ENCODE results near the gene LARP1. TPM values are rescaled to one million over a fixed set of nuclear protein-coding genes. Genes with fewer than 3 reads are reported as not detected.

LARP1 gene
- total RNA-seq, 1 experiment from 2014 or later: 290 TPM

DNA sequence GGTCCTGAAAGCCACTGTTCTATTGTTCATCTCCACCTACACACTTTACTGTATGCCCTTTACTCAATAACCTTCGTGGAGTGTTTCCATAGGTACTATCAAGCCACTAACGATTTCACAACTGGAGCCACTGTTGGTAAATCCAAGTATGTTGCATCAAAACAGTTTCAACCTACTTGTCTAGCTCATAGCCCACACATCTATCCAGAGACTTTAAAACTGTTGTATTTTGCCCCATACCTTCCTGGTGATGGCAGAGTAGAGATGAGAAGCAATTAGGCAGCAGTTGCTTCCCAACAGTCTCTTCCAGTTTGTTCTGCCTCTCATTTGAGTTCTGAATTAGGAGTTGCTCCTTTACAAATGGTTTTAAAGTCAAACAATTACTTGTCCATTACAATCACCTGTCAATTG, 94.6 kb downstream of the LARP1 start:
- intact Hi-C loops (cut with micrococcal nuclease; ENCODE audit: unreplicated experiment): loop anchor here (10.0 kb wide), 1 partner anchor 405 kb away; the partner anchor contains the start of gene SAP30L
- no peaks in the 10 kb centered on the region for H4K20me1 ChIP-seq (ENCODE audit: insufficient read depth)
- H3F3A ChIP-seq (ENCODE audit: insufficient read depth, low read depth): no peaks in the 10 kb centered on the region; the same call in 1 of the 2 replicates
- no peak overlapping the region for H3K4me2 ChIP-seq
- no peaks in the 10 kb centered on the region for H3K4me1 ChIP-seq (replicated peaks; ENCODE audit: insufficient read depth)
- no peaks in the 10 kb centered on the region for H3K9me3 ChIP-seq (ENCODE audit: insufficient read depth, low read depth)
- H3K79me2 ChIP-seq (ENCODE audit: low read depth): no peaks in the 10 kb centered on the region
- no peaks in the 10 kb centered on the region for H3K36me3 ChIP-seq (ENCODE audit: low read depth)
- no TSS peak for BruUV-seq (replicated peaks)
- no peak overlapping the region for H2AFZ ChIP-seq
- ChIA-PET POLR2A (ENCODE audit: unreplicated experiment) (no interaction called here), CTCF (no interaction called here)
- H3K27ac ChIP-seq: no peak overlapping the region
- no peak for TF ChIP-seq CTCF (conservative IDR thresholded peaks at IDR 0.05)
- TF ChIP-seq EZH2 (IDR thresholded peaks at IDR 0.05; ENCODE audit: low read depth): no peak
- H3K27me3 ChIP-seq (ENCODE audit: insufficient read depth, low read depth): no peaks in the 10 kb centered on the region
- no peak for DNase-seq
- H3K4me3 ChIP-seq: no peak overlapping the region
- no peaks in the 10 kb centered on the region for H3K9me2 ChIP-seq (ENCODE audit: insufficient read depth)

- Histone ChIP-seq H3K4me1 (replicated peaks; ENCODE audit: insufficient read depth) (no peaks in the 10 kb centered on the region), H3K79me2 (ENCODE audit: low read depth) (no peaks in the 10 kb centered on the region), H3K36me3 (ENCODE audit: low read depth) (no peaks in the 10 kb centered on the region), H3K27me3 (ENCODE audit: insufficient read depth, low read depth) (no peaks in the 10 kb centered on the region), H3K4me2 (no peak within 1 kb of the TSS), H3K4me3 (no peak within 1 kb of the TSS), H3K9me3 (ENCODE audit: insufficient read depth, low read depth) (no peaks in the 10 kb centered on the region), H3K27ac (no peak within 1 kb of the TSS), H3F3A (ENCODE audit: insufficient read depth, low read depth) (no peaks in the 10 kb centered on the region; the same call in 1 of the 2 replicates), H4K20me1 (ENCODE audit: insufficient read depth) (no peaks in the 10 kb centered on the region), H3K9me2 (ENCODE audit: insufficient read depth) (no peaks in the 10 kb centered on the region), H2AFZ (no peak within 1 kb of the TSS)
- POLR2A ChIA-PET (ENCODE audit: unreplicated experiment): no interaction called here
- no peak for DNase-seq
- no TSS peak for BruUV-seq (replicated peaks)
- CTCF ChIA-PET: no interaction called here
- TF ChIP-seq EZH2 (IDR thresholded peaks at IDR 0.05; ENCODE audit: low read depth) (no peak), CTCF (conservative IDR thresholded peaks at IDR 0.05) (no peak)
- intact Hi-C loops (cut with micrococcal nuclease; ENCODE audit: unreplicated experiment): loop anchor here (10.0 kb wide), 1 partner anchor 406 kb away; the partner anchor contains the start of gene SAP30L
Measured at GRCh38 chr5:154850255-154851062, 95.3 kb downstream of the LARP1 start, which contains the start of gene FAXDC2. FAXDC2 (minus strand) TSS chr5:154850603; CDS start chr5:154838178, 12,425 bp downstream.

GRCh38 chr5:154851351-154851750, 96.2 kb downstream of the LARP1 start:
- intact Hi-C loops (cut with micrococcal nuclease; ENCODE audit: unreplicated experiment): loop anchor here (10.0 kb wide), 1 partner anchor 407 kb away; the partner anchor contains the start of gene SAP30L
- ChIA-PET CTCF (no interaction called here), POLR2A (ENCODE audit: unreplicated experiment) (no interaction called here)
- TF ChIP-seq EZH2 (IDR thresholded peaks at IDR 0.05; ENCODE audit: low read depth): no peak
- TF ChIP-seq CTCF (conservative IDR thresholded peaks at IDR 0.05): no peak
- no peak overlapping the region for H3K4me2 ChIP-seq
- H4K20me1 ChIP-seq (ENCODE audit: insufficient read depth): no peaks in the 10 kb centered on the region
- H3K36me3 ChIP-seq (ENCODE audit: low read depth): no peaks in the 10 kb centered on the region
- BruUV-seq (replicated peaks): no TSS peak
- H3K9me2 ChIP-seq (ENCODE audit: insufficient read depth): no peaks in the 10 kb centered on the region
- no peak overlapping the region for H3K4me3 ChIP-seq
- H2AFZ ChIP-seq: no peak overlapping the region
- H3F3A ChIP-seq (ENCODE audit: insufficient read depth, low read depth): peaks cover 4% of the 10 kb centered on the region; the same call in 1 of the 2 replicates
- H3K27me3 ChIP-seq (ENCODE audit: insufficient read depth, low read depth): no peaks in the 10 kb centered on the region
- H3K27ac ChIP-seq: no peak overlapping the region
- DNase-seq: no peak
- H3K79me2 ChIP-seq (ENCODE audit: low read depth): no peaks in the 10 kb centered on the region
- H3K9me3 ChIP-seq (ENCODE audit: insufficient read depth, low read depth): no peaks in the 10 kb centered on the region
- H3K4me1 ChIP-seq (replicated peaks; ENCODE audit: insufficient read depth): no peaks in the 10 kb centered on the region
